ENCODE measurements around the gene NOD2. TPM values are rescaled to one million over a fixed set of nuclear protein-coding genes. Genes with fewer than 3 reads are reported as not detected.

The NOD2 gene
- total RNA-seq, 1 experiment from 2014 or later: 0.17 TPM

DNA sequence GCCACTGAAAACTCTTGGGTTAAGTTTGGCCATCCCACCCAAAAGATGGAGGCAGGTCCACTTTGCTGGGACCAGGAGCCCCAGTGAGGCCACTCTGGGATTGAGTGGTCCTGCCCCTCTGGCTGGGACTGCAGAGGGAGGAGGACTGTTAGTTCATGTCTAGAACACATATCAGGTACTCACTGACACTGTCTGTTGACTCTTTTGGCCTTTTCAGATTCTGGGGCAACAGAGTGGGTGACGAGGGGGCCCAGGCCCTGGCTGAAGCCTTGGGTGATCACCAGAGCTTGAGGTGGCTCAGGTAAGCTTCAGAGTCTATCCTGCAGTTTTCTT lies 29.0 kb downstream of the NOD2 start:
- Histone ChIP-seq H3K79me2 (ENCODE audit: insufficient read depth, low read length) (no peaks in the 10 kb centered on the region), H2AK5ac (ENCODE audit: insufficient read length, low read length) (no peak overlapping the region), H3K79me1 (ENCODE audit: insufficient read depth, low read depth, low read length, poor library complexity, severe bottlenecking) (no peaks in the 10 kb centered on the region), H2BK15ac (ENCODE audit: low read depth, low read length) (no peak overlapping the region), H2BK120ac (ENCODE audit: low read depth, low read length, poor library complexity, severe bottlenecking) (no peak overlapping the region), H3T11ph (ENCODE audit: low read length) (no peak overlapping the region), H3K4me1 (ENCODE audit: insufficient read depth, low read length) (no peaks in the 10 kb centered on the region; the same call in 1 of the 2 replicates), H2BK12ac (ENCODE audit: insufficient read length, low read depth, low read length) (no peak overlapping the region), H3K18ac (ENCODE audit: insufficient read length, low read depth, low read length) (no peak overlapping the region), H3K23ac (ENCODE audit: insufficient read length, low read depth, low read length) (no peak overlapping the region), H2AFZ (ENCODE audit: low read length) (no peak overlapping the region), H4K8ac (replicated peaks; ENCODE audit: insufficient read length, low read depth, low read length) (no peak overlapping the region), H3K23me2 (ENCODE audit: insufficient read length, low read depth, low read length, poor library complexity, severe bottlenecking) (no peaks in the 10 kb centered on the region), H3K27ac (ENCODE audit: insufficient read length, low read depth, low read length) (no peak overlapping the region), H3K4me2 (ENCODE audit: insufficient read depth, insufficient read length, low read length) (no peak overlapping the region), H3K56ac (ENCODE audit: insufficient read length, low read depth, low read length) (no peak overlapping the region), H3K4ac (ENCODE audit: low read depth, low read length) (no peak overlapping the region), H3K9me3 (ENCODE audit: control insufficient read depth, low read depth, low read length) (peaks cover 4% of the 10 kb centered on the region), H4K5ac (ENCODE audit: insufficient read length, low read depth, low read length) (no peak overlapping the region), H3K27me3 (ENCODE audit: insufficient read depth, low read length) (no peaks in the 10 kb centered on the region), H4K20me1 (ENCODE audit: control insufficient read depth, insufficient read depth, insufficient read length) (no peaks in the 10 kb centered on the region), H2BK5ac (ENCODE audit: insufficient read length, low read length) (no peak overlapping the region), H4K91ac (ENCODE audit: insufficient read length, low read depth, low read length) (no peak overlapping the region), H2BK20ac (ENCODE audit: low read depth, low read length, poor library complexity, severe bottlenecking) (no peak overlapping the region), H3K14ac (ENCODE audit: insufficient read depth, low read length) (no peak overlapping the region), H3K9ac (ENCODE audit: extremely low read depth, insufficient read length, low read length) (no peak overlapping the region)
- H3K27me3 Mint-ChIP-seq (ENCODE audit: low read depth): no peaks in the 10 kb centered on the region; the same call in 1 of the 2 replicates
- H3K9me3 Mint-ChIP-seq: peaks cover 0 to 3% of the 10 kb centered on the region in 2 experiments; a peak in 2 of 5 replicates
- TF ChIP-seq, protein P1, sequence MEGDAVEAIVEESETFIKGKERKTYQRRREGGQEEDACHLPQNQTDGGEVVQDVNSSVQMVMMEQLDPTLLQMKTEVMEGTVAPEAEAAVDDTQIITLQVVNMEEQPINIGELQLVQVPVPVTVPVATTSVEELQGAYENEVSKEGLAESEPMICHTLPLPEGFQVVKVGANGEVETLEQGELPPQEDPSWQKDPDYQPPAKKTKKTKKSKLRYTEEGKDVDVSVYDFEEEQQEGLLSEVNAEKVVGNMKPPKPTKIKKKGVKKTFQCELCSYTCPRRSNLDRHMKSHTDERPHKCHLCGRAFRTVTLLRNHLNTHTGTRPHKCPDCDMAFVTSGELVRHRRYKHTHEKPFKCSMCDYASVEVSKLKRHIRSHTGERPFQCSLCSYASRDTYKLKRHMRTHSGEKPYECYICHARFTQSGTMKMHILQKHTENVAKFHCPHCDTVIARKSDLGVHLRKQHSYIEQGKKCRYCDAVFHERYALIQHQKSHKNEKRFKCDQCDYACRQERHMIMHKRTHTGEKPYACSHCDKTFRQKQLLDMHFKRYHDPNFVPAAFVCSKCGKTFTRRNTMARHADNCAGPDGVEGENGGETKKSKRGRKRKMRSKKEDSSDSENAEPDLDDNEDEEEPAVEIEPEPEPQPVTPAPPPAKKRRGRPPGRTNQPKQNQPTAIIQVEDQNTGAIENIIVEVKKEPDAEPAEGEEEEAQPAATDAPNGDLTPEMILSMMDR (conservative IDR thresholded peaks at IDR 0.05): no peak
- no CpG with 5 or more reads among the region's 1 CpG for WGBS (ENCODE audit: extremely low coverage, insufficient read length, low lambda C conversion rate)
- no peaks in the 10 kb centered on the region for H3K36me3 Mint-ChIP-seq (ENCODE audit: insufficient read depth in 1 of 3, low read depth in 3 of 3)
- DNase-seq: no peak
- H3K4me3 Mint-ChIP-seq: no peak overlapping the region
- peaks cover 12 to 14% of the 10 kb centered on the region in 2 experiments for H3K4me1 Mint-ChIP-seq
- no peak overlapping the region; a peak in 1 of 7 replicates for H3K27ac Mint-ChIP-seq

All from H9 (cell line).